GM21526 (cell line): Measurements from ENCODE around the gene HAL.

Source experiments
- ATAC-seq: cut with Tn5 transposase; IDR thresholded peaks from one replicate; pipeline ENCODE4 v1.9.1; 2021; ENCODE audit warnings: moderate library complexity; ENCODE audit not compliant: unreplicated experiment, low FRiP score

Gene HAL

GRCh38 chr12:95996034-95996658 lies at the start of gene HAL:
Gene HAL (minus strand): TSS chr12:95996344. CDS start chr12:95995910, 434 bp downstream.
- no peak for ATAC-seq

GRCh38 chr12:96045566-96045965 lies 49.4 kb upstream of the HAL start:
- no peak for ATAC-seq

- ATAC-seq: no peak
These were observed 48.8 kb upstream of the HAL start for GRCh38 chr12:96044943-96045290.

GRCh38 chr12:96044017-96044942 lies 48.1 kb upstream of the HAL start:
- ATAC-seq: no peak

- no peak for ATAC-seq
These were observed 45.0 kb upstream of the HAL start for GRCh38 chr12:96041181-96041580.

DNA sequence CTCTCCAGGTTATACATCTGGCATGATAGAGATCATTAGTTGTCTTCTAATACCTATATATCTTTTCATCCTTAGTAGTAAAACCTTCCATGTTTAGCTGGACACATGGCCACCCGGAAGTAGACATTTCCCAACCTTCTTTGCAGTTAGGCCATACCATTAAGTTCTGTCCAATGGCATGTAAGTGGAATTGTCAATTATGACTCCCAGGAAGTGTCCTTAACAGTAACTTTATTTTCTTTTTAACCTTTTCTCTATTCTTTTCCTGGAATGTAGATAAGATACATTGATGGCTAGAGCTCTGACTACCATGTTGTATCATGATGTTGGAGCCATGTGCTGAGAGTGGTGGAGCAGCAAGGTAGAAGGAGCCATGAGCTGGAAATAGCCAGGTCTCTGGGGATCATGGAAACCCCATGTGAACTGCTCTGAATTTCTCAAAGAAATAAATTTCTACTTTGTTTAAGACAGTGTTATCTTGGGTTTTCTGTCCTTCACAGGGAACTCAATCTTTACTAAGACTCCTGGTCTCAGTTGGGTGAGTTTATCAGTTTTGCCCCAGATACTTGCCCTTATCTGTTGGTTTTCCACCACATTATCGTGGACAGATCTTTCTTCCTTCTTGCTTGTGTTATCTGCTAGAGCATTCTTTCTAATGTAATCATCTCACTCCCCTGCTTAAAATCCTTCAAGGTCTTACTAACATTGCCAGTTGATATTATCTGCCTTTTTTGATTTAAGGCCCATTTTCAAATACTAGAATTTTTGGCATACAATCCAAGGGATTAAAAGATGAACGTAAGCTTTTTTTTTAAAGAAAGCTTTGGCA lies 44.4 kb upstream of the HAL start:
- no peak for ATAC-seq

DNA sequence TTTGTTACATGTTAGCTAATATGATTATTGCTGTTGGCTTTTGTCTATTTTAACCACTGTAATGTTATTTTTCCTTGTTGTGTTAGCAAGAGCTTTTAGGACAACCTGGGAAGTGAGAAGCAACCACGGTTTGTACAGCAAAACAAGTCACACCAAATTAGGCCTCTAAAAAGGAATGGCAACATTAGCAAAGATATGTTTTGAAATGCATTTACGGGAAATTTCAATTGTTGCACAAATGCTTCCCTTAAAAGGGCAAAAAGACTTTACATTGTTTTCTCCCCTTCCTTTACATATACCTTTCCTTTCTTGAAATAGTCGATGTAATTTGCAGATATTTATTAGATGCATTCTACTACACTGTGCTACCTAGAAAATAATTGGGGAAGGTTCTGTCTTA lies 43.4 kb upstream of the HAL start:
- ATAC-seq: no peak

DNA sequence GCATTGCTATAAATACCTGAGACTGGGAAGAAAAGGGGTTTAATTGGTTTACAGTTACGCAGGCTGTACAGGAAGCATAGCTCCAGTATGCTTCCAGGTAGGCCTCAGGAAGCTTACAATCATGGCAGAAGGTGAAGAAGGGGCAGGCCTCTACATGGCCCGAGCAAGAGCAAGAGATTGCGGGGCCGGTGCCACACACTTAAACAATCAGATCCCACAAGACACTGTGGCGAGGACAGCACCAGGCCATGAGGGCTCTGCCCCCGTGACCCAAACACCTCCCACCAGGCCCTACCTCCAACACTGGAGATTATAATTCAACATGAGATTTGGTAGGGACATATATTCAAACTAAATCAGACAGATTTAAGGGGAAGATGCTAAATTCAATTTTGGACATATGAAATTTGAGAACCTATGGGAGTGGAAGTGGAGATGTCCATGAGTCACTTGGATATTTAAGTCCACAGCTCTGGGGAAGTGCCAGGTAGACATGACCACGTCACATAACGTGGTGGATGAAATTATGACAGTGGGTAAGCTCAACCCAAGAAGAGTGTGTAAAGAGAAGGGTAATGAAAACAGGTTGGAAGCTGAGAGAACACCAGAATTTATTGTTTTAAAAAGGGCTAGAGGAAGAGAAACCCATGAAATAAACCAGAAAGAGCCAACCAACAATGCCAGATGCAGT lies 40.8 kb upstream of the HAL start:
- ATAC-seq: no peak

GRCh38 chr12:96035283-96036236 lies 39.4 kb upstream of the HAL start, which contains the start of gene LTA4H:
Gene LTA4H (minus strand): TSS chr12:96035587. CDS start chr12:96035519, 68 bp downstream.
- peak; percentile 95 for ATAC-seq

DNA sequence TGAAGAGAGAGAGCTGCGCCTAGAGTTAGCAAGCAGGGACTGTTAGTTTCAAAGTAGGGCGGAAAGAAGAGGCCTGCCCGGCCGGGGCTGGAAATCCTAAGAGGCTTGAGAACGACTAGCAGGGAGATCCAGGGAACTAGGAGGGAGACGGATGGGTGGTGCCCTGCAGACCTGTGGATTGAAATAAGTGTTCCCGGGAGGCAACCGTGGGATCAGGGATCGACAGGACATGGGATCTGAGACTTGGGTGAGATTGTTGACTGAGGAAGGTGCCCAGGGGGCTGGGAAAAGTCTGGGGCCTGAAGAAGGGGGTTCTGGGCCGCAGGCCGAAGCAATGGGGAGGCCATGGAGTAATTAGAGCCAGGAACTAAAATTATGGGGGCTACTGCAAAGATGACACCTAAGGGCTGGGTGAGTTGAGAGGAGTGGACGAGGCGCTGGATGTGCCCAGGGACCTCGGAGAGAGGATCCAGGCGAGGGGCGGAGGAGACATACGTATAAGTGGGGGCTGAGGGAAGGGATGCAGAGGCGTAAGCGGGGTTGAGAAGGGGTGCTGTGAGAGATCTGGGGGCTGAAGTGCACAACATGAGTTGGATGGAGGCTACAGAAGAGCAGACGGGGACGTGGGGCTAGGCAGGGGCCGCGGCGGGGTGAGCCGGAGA lies 38.6 kb upstream of the HAL start:
- peak; percentile 18 for ATAC-seq

GRCh38 chr12:96033549-96034389 lies 37.6 kb upstream of the HAL start:
- ATAC-seq: no peak

GRCh38 chr12:96029826-96030225 lies 33.7 kb upstream of the HAL start:
- ATAC-seq: no peak

DNA sequence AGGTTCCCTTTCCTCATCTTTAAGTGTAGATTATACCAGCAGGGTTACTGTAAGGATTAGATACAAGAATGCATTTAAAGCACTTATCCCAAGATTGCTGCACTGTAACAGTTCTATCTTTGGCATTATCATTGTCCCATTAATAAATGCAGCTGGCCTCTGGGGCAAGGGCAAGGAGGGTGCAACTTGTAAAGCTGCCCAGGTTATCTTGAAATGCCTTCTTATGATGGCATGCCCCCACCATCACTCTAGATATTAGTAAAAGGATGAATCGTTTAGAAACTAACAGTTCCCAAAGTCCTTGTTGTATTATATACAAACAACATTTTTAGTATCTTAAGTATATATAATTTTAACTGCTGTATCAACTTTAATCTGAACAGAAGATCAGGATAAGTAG lies 32.4 kb upstream of the HAL start:
- no peak for ATAC-seq

DNA sequence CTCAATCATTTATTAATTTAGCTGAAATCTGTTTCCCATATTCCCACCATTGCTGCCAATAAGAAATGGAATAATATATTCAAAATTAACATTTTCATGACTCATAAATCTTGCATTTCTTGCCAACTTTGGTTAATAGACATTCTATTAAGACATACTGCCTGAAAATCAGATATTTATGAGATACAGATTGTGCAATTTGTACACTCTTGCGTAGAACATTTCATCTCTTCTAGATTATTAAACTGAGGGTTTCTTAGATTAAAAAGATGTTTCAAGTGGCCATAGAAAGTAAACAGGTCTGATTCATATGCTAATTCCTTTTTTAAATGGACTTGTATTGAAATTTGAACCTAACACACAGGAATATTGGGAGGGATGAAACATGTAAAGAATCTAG lies 30.2 kb upstream of the HAL start:
- ATAC-seq: no peak

DNA sequence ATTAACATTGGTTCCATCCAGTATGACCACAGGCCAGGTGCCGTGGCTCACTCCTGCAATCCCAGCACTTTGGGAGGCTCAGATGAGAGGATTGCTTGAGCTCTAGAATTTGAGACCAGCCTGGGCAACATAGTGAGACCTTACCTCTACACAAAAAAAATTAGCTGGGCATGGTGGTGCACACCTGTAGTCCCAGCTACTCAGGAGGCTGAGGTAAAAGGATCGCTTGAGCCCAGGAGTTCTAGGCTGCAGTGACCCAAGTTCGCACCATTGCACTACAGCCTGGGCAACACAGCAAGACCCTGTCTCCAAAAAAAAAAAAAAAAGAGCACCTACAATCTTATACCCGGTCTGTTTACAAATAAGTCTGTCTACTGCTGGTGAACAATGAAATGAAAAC lies 29.4 kb upstream of the HAL start:
- no peak for ATAC-seq

DNA sequence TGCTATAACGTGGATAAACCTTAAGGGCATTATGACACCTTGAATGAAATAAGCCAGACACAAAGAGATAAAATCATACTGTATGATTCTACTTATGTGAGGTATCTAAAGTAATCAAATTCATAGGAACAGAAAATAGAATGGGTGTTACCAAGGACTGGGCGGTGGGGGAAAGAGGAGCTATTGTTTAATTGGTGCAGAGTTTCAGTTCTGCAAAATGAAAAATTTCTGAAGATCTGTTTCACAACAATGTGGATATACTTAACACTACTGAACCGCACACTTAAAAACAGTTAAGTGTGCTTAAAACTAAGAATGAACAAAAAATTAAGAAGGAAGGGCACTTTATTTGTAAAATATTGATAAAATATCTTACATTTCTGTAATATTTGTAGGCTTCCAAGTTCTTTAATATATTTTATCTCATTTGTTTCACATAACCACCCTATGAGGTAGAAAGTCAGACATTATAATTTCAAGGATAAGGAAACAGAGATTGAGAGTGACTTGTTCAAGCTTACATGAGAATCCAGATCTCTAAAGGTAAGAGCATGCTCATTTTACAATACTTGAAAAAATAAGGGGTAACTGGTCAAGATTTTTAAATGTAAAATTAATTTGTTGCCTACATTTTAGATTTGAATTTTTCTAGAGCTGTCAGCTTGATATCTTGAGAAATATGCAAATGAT lies 24.3 kb upstream of the HAL start:
- peak; percentile 96 for ATAC-seq

- ATAC-seq: no peak
These were observed 19.5 kb upstream of the HAL start for GRCh38 chr12:96015672-96016071.
